Right cardiac atrium (tissue), 5 donors: ENCODE results near the gene TRMT11. TPM values are rescaled to one million over a fixed set of nuclear protein-coding genes. Genes with fewer than 3 reads are reported as not detected.

Source experiments
- ATAC-seq, 2 donors: fragments of 200-7000 bp; cut with Tn5 transposase; one replicate each; pipeline versions ENCODE4 v1.8.0 to v1.9.1; 2020; ENCODE audit warnings: moderate library complexity in 2 of 2, mild to moderate bottlenecking in 1 of 2
- DNase-seq, 3 donors: peaks; one replicate each; pipeline ENCODE4 v3.0.0-alpha.2; 2020
- H3K27ac ChIP-seq: one replicate; pipeline ENCODE4 v1.5.1; 2013; ENCODE audit warnings: mild to moderate bottlenecking, low read length, control low read depth, moderate library complexity
- H3K27me3 ChIP-seq: one replicate; pipeline ENCODE4 v1.6.1; 2013; ENCODE audit not compliant: control insufficient read depth, insufficient read depth
- H3K4me1 ChIP-seq: one replicate; pipeline ENCODE4 v1.6.1; 2013; ENCODE audit warnings: low read length; ENCODE audit not compliant: control insufficient read depth, insufficient read depth
- H3K4me3 ChIP-seq: one replicate; pipeline ENCODE4 v1.5.1; 2013; ENCODE audit warnings: low read length, control low read depth
- H3K9me3 ChIP-seq: one replicate; pipeline ENCODE4 v1.6.1; 2013; ENCODE audit warnings: low read length; ENCODE audit not compliant: control insufficient read depth
- WGBS: extraction: QIAGEN DNeasy Blood & Tissue Kit; methylation state at CpG from one replicate; pipeline ENCODE4 v1.1.7; 2013; 5-methylcytosine and 5-hydroxymethylcytosine counted together
- intact Hi-C, 4 donors: fragments of 100-400 bp; cut with DNase I; formaldehyde crosslinking; loops; one replicate each; pipeline versions ENCODE4 v1.11.0 to v1.14.0; 2022 to 2023
- polyA plus RNA-seq: library from polyadenylated mRNA; stranded (reverse); fragments of 200-250 nt; gene quantifications from one replicate; pipeline ENCODE4 v1.2.3, GENCODE V29; 2013
- total RNA-seq, 4 donors: library from RNA; stranded (reverse); fragmentation: NEBNext Ultra II Directional; extraction: Animal tissue kit (Norgen Biotek cat#: 25700); gene quantifications; one replicate each; pipeline ENCODE4 v1.2.1, GENCODE V29; 2021
- donor health status: healthy with polysubstance abuse.
- donor health status: DM: no; HTN: yes; CAD: no.
- donor health status: DM: no; HTN: no; CAD: no.
- donor health status: DM: no; HTN: yes; CAD: no; lungs with severe emphysema.
- donor health status: DM: yes; HTN: yes; CAD: no.

The TRMT11 gene
- total and polyA plus RNA-seq, 5 donors: 12.0 to 15.6 (median 15.0) TPM

- intact Hi-C loops: no loop called here
- ATAC-seq (no peak), DNase-seq (no peak)
- H3K27me3 ChIP-seq: no peaks in the 10 kb centered on the region
- no peak overlapping the region for H3K4me3 ChIP-seq
- H3K27ac ChIP-seq: no peak overlapping the region
- WGBS: 91% methylated on average over 1 of the region's 1 CpG
- no peaks in the 10 kb centered on the region for H3K4me1 ChIP-seq
- H3K9me3 ChIP-seq: no peaks in the 10 kb centered on the region
Measured at GRCh38 chr6:125991653-125992052, 5.3 kb downstream of the TRMT11 start.

DNA sequence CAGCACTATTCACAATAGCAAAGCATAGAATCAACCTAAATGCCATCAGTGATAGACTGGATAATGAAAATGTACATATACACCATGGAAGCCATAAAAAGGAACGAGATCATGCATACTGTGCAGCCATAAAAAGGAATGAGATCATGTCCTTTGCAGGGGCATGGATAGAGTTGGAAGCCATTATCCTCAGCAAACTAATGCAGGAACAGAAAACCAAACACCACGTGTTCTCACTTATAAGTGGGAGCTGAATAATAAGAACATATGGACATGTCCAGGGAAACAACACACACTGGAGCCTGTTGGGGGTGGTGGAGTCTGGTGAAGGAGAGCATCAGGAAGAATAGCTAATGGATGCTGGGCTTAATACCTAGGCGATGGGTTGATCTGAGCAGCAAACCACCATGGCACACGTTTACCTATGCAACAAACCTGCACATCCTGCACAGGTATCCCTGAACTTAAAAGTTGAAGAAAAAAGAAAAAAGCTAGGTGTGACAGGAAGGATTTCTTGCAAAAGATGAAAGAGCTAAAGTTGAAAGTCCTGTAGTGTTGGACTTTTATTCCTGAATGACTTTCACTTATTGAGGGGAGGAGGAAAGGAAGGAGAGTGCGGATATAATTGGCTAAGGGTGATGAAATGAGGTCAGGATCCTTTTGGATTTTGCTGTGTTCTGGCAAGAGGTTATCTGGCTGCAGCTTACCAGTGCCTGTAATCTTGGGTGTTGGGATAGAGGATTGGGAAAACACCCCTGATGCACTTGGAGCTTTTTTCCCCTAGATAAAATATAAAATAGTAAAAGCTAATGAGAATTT is 8.5 kb downstream of the TRMT11 start:
- ATAC-seq (peak; percentile 49 to 64), DNase-seq (no peak)
- Histone ChIP-seq H3K4me1 (no peaks in the 10 kb centered on the region), H3K27ac (no peak overlapping the region), H3K4me3 (no peak overlapping the region), H3K27me3 (no peaks in the 10 kb centered on the region), H3K9me3 (no peaks in the 10 kb centered on the region)
- intact Hi-C loops: loop anchor here in 1 of 4 donors (5.0 kb wide), 1 partner anchor 1127 kb away; no protein-coding TSS in a partner anchor
- WGBS: 65% methylated on average over 5 of the region's 5 CpGs

DNA sequence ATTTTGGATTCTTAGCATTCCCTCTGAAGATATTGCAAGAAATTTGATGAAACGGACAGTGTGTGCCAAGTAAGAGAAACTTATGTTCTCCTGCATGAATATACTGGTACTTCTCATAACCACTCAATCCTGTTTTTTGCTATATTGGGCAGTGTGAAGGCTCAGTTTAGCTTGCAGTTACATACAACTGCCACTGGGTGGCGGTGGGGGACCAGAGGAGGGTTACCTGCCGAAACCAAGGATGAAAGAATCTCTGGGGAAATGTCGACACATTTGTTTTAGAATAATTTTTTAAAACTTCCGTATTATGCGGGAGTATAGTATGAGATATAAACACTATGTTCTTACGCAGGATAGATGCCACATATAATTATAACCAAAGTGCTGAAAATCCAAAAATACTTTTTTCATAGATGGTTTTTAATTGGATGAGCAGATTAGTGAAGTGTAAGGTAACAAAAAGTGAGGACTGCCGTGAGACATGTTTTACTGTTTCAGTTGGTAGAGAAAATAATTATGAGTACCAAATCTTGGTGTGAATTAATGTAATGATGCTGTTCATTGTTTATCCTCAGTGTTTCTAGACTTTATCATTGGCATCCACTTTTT is 9.7 kb downstream of the TRMT11 start:
- Histone ChIP-seq H3K27me3 (no peaks in the 10 kb centered on the region), H3K9me3 (no peaks in the 10 kb centered on the region), H3K4me1 (no peaks in the 10 kb centered on the region), H3K4me3 (no peak overlapping the region), H3K27ac (no peak overlapping the region)
- intact Hi-C loops: loop anchor here in 1 of 4 donors (5.0 kb wide), 1 partner anchor 1126 kb away; no protein-coding TSS in a partner anchor
- 8% methylated on average over 8 of the region's 8 CpGs for WGBS
- peak; percentile 41 to 79 (median 46) for DNase-seq
- peak; percentile 88 to 91 for ATAC-seq

DNA sequence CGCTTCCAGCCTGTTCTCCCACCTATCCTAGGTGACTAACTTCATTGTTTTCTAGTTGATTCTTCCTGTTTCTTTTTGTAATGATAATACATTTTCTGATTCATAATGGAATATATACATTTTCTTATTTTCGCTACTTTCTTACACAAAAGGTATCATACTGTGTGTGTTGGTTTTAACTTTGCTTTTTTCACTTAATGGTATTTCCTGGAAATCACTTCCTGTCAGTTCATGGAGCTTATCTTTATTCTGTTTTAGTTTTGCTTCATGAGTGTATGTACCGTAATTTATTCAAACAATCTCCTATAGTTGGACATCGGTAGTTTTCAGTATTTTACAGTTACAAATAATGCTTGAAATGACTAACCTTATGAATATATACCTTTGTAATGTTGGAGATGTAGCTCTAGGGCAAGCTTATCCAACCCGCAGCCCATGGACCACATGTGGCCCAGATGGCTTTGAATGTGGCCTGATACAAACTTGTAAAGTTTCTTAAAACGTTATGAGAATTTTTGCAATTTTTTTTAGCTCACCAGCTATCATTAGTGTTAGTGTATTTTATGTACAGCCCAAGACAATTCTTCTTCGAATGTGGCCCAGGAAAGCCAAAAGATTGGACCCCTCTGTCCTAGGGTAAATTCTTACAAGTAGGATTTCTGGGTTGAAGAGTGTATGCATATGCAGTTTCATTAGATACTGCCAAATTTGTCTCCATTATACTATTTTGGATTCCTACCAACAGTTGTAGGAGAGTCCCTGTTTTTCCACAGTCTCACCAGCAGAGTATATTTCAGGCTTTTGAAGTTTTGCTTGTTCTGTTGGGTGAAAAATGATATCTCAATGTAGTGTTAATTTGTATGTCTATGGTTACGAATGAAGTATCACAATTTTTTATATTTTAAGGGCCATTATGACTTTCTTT is 16.7 kb downstream of the TRMT11 start:
- ATAC-seq: no peak
- Histone ChIP-seq H3K4me3 (no peak overlapping the region), H3K27ac (no peak overlapping the region), H3K9me3 (no peaks in the 10 kb centered on the region), H3K27me3 (no peaks in the 10 kb centered on the region), H3K4me1 (no peaks in the 10 kb centered on the region)
- intact Hi-C loops: no loop called here
- WGBS: 93% methylated on average over 8 of the region's 8 CpGs
- peak in 1 of 3 donors; percentile 10 for DNase-seq

DNA sequence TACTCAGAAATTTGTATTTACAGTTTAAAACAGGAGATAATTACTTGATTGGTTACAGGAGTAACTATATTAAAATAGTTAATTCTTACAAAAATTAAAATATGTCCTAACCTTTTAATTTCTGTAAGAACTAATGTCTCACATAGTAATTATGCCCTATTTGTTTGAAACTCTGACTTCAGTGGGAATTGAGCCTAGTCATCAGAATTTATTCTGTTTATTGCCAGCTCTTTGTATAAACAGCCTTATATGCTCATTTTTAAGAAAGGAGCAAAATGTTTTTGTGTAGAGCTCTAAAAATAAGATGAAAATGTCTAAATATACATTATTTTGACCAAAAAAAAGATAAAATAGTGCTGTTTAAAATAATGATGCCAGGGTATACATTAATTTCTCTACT is 21.5 kb downstream of the TRMT11 start:
- ATAC-seq (no peak), DNase-seq (no peak)
- no peaks in the 10 kb centered on the region for H3K27me3 ChIP-seq
- no peaks in the 10 kb centered on the region for H3K9me3 ChIP-seq
- H3K27ac ChIP-seq: no peak overlapping the region
- intact Hi-C loops: no loop called here
- H3K4me1 ChIP-seq: no peaks in the 10 kb centered on the region
- H3K4me3 ChIP-seq: no peak overlapping the region

- DNase-seq: no peak
- Histone ChIP-seq H3K27ac (no peak overlapping the region), H3K9me3 (no peaks in the 10 kb centered on the region), H3K4me3 (no peak overlapping the region), H3K4me1 (no peaks in the 10 kb centered on the region), H3K27me3 (no peaks in the 10 kb centered on the region)
- no peak for ATAC-seq
- intact Hi-C loops: no loop called here
- 91% methylated on average over 4 of the region's 4 CpGs for WGBS
Measured at GRCh38 chr6:126010040-126010439, 23.7 kb downstream of the TRMT11 start.

DNA sequence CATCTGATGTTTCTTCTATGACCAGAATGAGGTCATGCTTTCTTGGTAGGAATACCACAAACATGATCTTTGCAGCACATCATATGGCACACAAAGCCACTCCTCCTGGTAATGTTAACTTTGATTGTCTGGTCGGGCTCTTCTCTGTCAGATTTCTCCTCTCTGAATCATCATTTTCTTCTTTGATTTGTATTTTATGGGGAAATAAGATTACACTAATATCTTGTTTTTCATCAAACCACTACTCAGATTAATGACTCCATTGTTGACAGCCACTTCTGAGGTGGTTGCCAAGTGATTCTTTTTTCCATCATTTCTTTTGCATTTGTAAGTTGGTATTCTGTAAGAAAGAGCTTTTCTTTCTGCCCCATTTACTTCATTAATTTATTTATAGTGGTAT is 29.5 kb downstream of the TRMT11 start:
- Histone ChIP-seq H3K9me3 (no peaks in the 10 kb centered on the region), H3K4me1 (no peaks in the 10 kb centered on the region), H3K4me3 (no peak overlapping the region), H3K27me3 (no peaks in the 10 kb centered on the region), H3K27ac (no peak overlapping the region)
- intact Hi-C loops: no loop called here
- ATAC-seq (no peak), DNase-seq (no peak)
- 81% methylated on average over 1 of the region's 1 CpG for WGBS

DNA sequence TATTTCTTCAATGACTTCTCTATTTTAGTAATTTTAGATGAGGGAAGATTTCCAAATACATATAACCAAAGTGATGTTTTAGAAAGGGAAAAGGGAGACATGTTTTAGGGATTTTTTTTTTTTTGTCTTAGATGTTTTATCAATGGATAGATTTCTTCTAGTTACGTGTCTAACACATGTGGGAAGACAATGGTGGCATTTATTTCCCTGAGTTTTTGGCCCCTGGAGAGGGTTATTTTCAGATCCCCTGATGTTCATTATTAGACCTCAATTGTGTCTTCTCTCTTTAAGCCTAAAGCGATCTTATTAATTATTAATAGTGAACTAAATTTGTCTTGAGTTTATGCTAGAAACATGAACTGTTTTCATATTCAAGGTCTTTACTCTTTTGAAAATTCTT is 30.3 kb downstream of the TRMT11 start:
- WGBS: 89% methylated on average over 2 of the region's 2 CpGs
- no peak for ATAC-seq
- Histone ChIP-seq H3K9me3 (no peaks in the 10 kb centered on the region), H3K27me3 (no peaks in the 10 kb centered on the region), H3K4me3 (no peak overlapping the region), H3K27ac (no peak overlapping the region), H3K4me1 (no peaks in the 10 kb centered on the region)
- no peak for DNase-seq
- intact Hi-C loops: no loop called here

GRCh38 chr6:126017668-126018067 is 31.3 kb downstream of the TRMT11 start:
- intact Hi-C loops: no loop called here

GRCh38 chr6:126020305-126021050 is 34.1 kb downstream of the TRMT11 start:
- H3K27me3 ChIP-seq: no peaks in the 10 kb centered on the region
- H3K4me1 ChIP-seq: no peaks in the 10 kb centered on the region
- intact Hi-C loops: no loop called here
- 98% methylated on average over 5 of the region's 5 CpGs for WGBS
- no peaks in the 10 kb centered on the region for H3K9me3 ChIP-seq
- no peak overlapping the region for H3K27ac ChIP-seq
- DNase-seq (no peak), ATAC-seq (no peak)
- H3K4me3 ChIP-seq: no peak overlapping the region

More at GRCh38 chr6:126017668-126018067, 31.3 kb downstream of the TRMT11 start:
- H3K27me3 ChIP-seq: no peaks in the 10 kb centered on the region
- no peak for ATAC-seq
- DNase-seq: no peak
- no peaks in the 10 kb centered on the region for H3K4me1 ChIP-seq
- no peaks in the 10 kb centered on the region for H3K9me3 ChIP-seq
- no peak overlapping the region for H3K27ac ChIP-seq
- no peak overlapping the region for H3K4me3 ChIP-seq
